NCI-H187 treated with DMSO at 0.1 percent for 48 hours (cell line): ENCODE data around the gene MUC4.
"Not testable (repeated sequence)": the region's sequence is repeated elsewhere in the genome, so short reads cannot be mapped to it uniquely, and the experiment has no call there.

Source experiments
- DNase-seq: peaks from one replicate; lab custom pipeline; 2025; lab: John Stamatoyannopoulos, UW

MUC4 gene

GRCh38 chr3:195784031-195784430 is 27.7 kb downstream of the MUC4 start:
- not testable (repeated sequence) for DNase-seq

DNA sequence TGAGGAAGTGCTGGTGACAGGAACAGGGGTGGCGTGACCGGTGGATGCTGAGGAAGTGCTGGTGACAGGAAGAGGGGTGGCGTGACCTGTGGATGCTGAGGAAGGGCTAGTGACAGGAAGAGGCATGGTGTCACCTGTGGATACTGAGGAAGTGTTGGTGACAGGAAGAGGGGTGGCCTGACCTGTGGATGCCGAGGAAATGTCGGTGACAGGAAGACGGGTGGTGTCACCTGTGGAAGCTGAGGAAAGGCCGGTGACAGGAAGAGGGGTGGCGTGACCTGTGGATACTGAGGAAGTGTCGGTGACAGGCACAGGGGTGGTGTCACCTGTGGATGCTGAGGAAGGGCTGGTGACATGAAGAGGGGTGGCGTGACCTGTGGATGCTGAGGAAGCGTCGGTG is 30.5 kb downstream of the MUC4 start:
- DNase-seq: not testable (repeated sequence)

DNA sequence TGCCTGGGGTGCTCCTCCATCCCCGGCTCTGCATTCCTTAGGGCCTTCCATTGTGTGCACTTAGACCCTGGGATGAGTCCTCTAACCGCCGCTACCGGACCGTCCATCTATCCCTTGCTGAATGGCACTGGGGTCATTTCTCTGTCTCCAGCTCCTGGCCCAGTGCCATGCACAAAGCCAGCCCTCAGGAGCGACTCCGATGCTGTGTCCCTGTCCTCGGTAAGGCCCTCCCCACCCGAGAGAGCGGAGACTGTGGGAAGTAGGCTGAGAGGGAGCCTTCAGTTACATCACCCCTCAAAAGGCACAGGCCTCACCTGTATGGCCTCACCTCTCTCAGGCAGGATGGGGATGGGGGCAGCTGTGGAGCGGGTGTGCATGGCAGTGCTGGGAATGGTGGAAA is 33.8 kb downstream of the MUC4 start:
- DNase-seq: no peak

GRCh38 chr3:195774917-195775316 is 36.8 kb downstream of the MUC4 start:
- DNase-seq: no peak

GRCh38 chr3:195773956-195774537 is 37.7 kb downstream of the MUC4 start:
- DNase-seq: no peak

DNA sequence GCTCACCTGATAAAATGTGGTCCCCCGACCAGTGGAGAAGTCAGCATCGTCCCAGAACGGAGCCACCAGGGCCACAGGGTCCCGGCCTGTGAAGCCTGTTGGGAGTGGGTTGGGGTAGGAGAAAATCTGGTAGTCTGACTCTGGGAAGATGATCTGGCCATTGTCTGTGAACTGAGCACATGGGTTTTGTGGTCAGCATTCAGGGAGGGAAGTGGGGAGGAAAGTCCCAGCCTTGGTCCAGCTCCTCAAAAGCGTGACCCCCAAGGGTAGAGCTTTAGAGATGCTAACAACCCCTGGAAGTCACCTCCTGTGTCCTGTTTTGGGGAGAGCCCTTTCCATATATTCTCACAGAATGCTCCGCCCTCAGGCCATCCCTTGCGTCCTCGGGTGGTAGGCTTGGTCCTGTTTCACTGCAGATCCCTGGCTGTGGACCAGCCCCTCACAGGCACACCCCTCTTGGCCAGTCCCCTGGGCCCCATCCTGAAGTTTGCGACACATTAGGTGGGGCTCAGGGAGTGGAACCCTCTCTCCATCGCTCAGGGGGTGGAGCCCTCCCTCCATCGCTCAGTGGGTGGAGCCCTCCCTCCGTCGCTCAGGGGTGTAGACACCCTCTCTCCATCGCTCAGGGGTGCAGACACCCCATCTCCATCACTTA is 40.0 kb downstream of the MUC4 start:
- no peak for DNase-seq

DNA sequence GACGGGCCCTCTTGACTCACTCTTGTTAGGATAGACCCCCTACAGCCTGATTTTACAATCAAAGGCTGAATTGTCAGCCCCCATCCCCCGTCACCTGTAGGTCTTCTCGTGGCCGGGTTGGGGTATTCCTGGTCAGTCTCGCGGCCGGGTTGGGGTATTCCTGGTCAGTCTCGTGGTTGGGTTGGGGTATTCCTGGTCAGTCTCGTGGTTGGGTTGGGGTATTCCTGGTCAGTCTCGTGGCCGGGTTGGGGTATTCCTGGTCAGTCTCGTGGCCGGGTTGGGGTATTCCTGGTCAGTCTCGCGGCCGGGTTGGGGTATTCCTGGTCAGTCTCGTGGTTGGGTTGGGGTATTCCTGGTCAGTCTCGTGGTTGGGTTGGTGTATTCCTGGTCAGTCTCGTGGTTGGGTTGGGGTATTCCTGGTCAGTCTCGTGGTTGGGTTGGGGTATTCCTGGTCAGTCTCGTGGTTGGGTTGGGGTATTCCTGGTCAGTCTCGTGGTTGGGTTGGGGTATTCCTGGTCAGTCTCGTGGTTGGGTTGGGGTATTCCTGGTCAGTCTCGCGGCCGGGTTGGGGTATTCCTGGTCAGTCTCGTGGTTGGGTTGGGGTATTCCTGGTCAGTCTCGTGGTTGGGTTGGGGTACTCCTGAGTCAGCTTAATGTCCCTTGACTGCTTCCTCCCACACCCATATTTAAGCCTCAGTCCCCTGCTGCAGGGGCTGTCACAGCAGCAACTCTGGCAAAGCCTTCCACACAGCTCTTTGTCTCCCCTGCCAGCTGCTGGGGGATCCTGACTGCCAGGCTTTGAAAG is 40.7 kb downstream of the MUC4 start:
- DNase-seq: not testable (repeated sequence)

DNA sequence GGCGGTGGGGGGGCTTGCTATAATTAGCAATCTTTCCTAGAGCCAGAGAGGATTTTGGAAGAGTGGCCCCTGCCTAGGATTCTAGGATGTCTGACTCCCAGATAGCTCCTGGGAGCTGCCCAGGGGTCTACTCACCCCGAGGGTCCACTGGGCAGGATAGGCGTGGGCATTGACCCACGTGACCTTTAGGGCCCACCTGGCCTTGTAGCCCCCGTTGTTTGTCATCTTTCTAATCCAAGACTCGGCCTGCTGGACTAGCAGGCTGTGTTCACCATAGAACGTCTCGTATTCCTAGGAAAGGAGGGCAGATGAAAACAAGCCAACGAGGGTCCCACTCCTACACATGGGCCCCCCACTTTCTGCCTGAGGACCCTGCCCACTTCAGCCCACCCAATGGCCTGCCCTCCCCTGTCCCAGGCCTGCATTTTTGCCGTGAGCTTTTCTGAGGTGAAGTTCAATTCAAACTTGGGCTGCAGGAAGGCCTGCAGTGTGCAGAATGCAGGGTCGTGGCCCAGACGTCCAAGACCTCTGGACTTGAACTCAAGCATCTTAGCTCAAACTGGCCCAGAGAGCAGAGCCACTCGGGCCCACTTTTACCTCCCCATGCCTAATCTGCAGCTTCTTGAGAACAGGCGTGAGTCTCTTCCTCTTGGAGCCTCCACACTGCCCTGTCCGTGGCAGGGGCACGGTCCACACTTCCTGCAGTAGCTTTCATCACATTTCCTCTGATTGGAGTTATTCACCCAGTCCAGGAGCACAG is 41.5 kb downstream of the MUC4 start:
- no peak for DNase-seq

GRCh38 chr3:195769551-195769950 is 42.2 kb downstream of the MUC4 start:
- DNase-seq: no peak

- no peak for DNase-seq
Measured at GRCh38 chr3:195768831-195769303, 42.9 kb downstream of the MUC4 start.

DNA sequence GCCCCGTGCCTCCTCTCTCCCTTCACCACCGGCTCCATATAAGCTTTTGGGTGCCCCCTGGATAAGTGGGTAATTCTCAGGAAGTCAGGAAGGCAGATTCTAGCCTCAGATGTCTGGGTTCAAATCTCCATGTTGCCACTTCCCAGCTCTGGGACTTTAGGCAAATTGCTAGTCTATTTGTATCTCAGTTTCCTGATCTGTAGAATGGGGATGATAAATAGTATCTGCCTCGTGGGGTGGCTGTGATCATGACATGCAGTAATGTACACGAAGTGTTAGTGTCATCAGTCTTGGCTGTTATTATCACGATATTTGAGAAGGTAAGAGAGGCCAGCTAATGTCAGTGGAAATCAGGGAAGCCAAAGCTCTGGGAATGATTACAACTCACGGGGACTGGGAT is 43.3 kb downstream of the MUC4 start:
- no peak for DNase-seq

DNA sequence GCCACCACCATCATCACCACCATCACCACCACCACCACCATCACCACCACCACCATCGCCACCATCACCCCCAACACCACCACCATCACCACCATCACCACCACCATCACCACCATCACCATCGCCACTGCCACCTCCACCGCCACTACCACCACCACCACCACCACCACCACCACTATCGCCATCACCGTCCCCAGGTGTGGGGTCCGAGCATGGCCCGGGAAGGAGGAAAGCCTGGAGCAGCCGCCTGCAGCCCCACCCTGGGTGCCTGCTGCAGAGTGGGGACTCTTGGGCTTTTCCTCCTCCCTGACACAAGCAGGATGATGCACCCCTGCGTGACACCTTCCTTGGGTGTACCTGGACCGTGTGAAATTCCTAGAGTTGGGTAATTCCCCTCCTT is 43.9 kb downstream of the MUC4 start:
- no peak for DNase-seq

- DNase-seq: no peak
Measured at GRCh38 chr3:195766671-195767070, 45.1 kb downstream of the MUC4 start.

DNA sequence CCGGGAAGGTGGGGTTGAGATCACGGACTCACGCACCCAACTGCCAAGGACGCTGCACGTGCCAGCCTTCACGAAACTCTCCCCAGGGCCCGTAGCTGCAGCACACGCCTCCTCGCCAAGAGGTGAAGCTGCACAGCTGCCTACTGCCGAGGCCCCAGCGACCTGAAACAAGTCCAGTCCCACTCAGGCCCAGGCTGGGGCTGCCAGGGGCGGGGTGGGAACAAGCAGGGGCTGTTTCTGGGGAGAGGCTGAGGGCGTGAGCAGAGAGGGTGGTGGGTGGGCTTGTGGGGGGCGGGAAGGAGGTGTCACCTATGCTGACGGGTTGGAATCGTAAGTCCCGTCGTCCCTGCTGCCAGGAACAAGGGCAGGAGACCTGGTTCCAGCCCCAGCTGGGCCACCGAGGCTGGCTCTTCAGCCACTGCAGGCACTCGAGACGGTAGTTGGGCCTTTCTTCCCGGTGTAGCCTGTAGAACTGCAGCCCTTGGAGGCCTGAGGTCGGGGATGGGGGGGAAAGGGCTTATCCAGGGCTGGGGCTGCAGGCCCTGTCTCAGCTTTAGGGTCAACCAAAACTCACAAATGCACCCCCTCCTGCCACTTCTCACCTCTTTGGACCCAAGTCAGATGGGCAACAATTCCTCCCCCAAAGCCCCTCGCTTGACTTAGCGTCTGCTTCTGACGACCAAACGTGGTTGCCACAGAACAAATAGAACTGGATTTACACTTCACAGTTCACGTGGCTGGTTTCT is 46.6 kb downstream of the MUC4 start:
- no peak for DNase-seq

DNA sequence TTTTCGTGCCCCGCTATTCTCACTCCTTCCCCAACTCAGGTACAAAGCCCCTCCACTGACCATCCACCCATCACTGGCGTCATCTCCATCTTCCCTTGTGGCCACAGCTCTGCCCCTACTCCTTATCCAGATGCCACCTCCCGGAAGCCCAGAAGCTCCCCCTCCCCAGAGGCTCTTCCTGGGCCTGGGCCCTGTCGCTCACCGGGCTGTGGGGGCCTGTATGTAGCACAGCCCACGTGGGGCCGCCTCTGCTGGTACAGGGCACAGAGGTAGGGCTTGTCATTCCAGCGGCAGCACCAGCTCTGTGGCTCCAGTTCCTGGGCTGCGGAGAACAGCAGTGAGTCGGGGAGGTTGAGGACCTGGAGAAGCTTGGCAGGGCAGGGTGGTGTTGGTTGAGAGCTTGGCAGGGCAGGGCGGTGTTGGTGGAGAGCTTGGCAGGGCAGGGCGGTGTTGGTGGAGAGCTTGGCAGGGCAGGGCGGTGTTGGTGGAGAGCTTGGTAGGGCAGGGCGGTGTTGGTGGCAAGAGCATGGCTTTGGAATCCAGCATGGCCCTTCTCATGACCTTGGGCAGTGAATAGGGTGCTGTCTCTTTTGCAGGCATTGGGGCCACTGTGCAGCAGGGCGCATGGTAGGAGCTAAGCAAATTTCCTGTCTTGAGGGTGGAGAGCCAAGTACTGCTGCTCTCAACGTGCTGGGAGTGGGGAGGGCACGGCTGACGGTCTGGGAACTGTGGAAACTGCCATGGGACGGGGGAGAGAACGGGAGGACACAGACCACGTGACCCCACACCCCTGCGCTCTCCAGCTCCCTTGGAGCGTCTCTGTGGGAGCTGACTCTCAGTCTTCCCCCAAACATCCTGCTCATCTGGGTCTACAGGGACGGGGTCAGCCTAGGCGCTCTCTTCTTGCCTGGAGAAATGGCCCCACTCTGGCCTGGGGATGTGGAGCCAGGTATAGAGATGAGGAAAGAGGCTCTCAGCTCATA is 47.6 kb downstream of the MUC4 start:
- DNase-seq: no peak

GRCh38 chr3:195763076-195763830 is 48.5 kb downstream of the MUC4 start:
- DNase-seq: no peak

- no peak for DNase-seq
Measured at GRCh38 chr3:195762611-195763010, 49.1 kb downstream of the MUC4 start.

DNA sequence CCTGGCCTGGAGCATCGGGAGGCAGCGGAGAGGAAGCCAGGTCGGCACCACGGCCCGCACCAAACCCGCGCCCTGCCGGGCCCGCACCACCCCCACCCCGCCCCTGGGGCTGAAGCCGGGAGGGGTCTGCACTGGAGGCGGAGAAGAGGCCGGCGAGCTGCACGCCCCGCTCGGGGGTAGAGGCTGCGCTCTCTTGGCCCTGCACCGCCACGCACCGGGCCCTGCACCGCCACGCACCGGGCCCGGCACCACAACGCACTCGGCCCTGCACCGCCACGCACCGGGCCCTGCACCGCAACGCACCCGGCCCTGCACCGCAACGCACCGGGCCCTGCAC is 49.5 kb downstream of the MUC4 start:
- no peak for DNase-seq

GRCh38 chr3:195761567-195762248 is 50.0 kb downstream of the MUC4 start:
- no peak for DNase-seq
